ENCODE data around the gene KRTAP10-12. TPM values are rescaled to one million over a fixed set of nuclear protein-coding genes. Genes with fewer than 3 reads are reported as not detected.
"Not testable (repeated sequence)": the region's sequence is repeated elsewhere in the genome, so short reads cannot be mapped to it uniquely, and the experiment has no call there.

Gene KRTAP10-12
- total RNA-seq, 1 experiment from 2014 or later: not detected

GRCh38 chr21:44658913-44659595 is 37.9 kb upstream of the KRTAP10-12 start:
- BruUV-seq (replicated peaks): no TSS peak
- TF ChIP-seq CTCF (conservative IDR thresholded peaks at IDR 0.05; ENCODE audit: low read depth, low read length): no peak
- TF ChIP-seq EZH2 (IDR thresholded peaks at IDR 0.05; ENCODE audit: low read length, unreplicated experiment): no peak
- TF ChIP-seq EZH2phosphoT487 (IDR thresholded peaks at IDR 0.05; ENCODE audit: borderline replicate concordance, low read length): no peak
- Histone ChIP-seq H3K27ac (ENCODE audit: low read length) (no peak overlapping the region), H3K4me3 (ENCODE audit: low read length) (no peak overlapping the region), H3F3A (ENCODE audit: low read length, unreplicated experiment) (no peaks in the 10 kb centered on the region), H3K36me3 (ENCODE audit: low read depth, low read length) (no peaks in the 10 kb centered on the region), H3K9me3 (ENCODE audit: low read length) (0 out of 2 replicates have a peak, but pooled peaks cover 5% of the 10 kb centered on the region), H3K79me2 (ENCODE audit: low read length) (no peaks in the 10 kb centered on the region), H4K20me1 (ENCODE audit: low read length) (no peaks in the 10 kb centered on the region), H3K9me2 (replicated peaks; ENCODE audit: low read length) (no peaks in the 10 kb centered on the region), H3K27me3 (ENCODE audit: low read length) (no peaks in the 10 kb centered on the region), H3K4me1 (ENCODE audit: insufficient read depth, low read length) (no peaks in the 10 kb centered on the region), H3K9ac (ENCODE audit: low read length) (no peak overlapping the region), H2AFZ (ENCODE audit: low read length) (no peak overlapping the region), H3K4me2 (ENCODE audit: low read length) (no peak overlapping the region)
- ChIA-PET POLR2A (ENCODE audit: unreplicated experiment) (no interaction called here), CTCF (no interaction called here)
- intact Hi-C loops (cut with micrococcal nuclease): no loop called here
- DNase-seq: no peak
- no peak for ATAC-seq

GRCh38 chr21:44661567-44661966 is 35.4 kb upstream of the KRTAP10-12 start:
- H3K79me2 ChIP-seq (ENCODE audit: low read length); H3K27me3 ChIP-seq (ENCODE audit: low read length); H3K9ac ChIP-seq (ENCODE audit: low read length); H3K4me2 ChIP-seq (ENCODE audit: low read length); POLR2A ChIA-PET (ENCODE audit: unreplicated experiment); H3K9me2 ChIP-seq (replicated peaks; ENCODE audit: low read length); H3K36me3 ChIP-seq (ENCODE audit: low read depth, low read length); CTCF ChIA-PET; H3K27ac ChIP-seq (ENCODE audit: low read length); BruUV-seq (replicated peaks); intact Hi-C loops (cut with micrococcal nuclease); DNase-seq; H3F3A ChIP-seq (ENCODE audit: low read length, unreplicated experiment); ATAC-seq; H3K4me1 ChIP-seq (ENCODE audit: insufficient read depth, low read length); H3K9me3 ChIP-seq (ENCODE audit: low read length); H2AFZ ChIP-seq (ENCODE audit: low read length); H3K4me3 ChIP-seq (ENCODE audit: low read length); H4K20me1 ChIP-seq (ENCODE audit: low read length): not testable (repeated sequence)

GRCh38 chr21:44664691-44665090 is 32.3 kb upstream of the KRTAP10-12 start:
- no peaks in the 10 kb centered on the region for H3K79me2 ChIP-seq (ENCODE audit: low read length)
- DNase-seq (no peak), ATAC-seq (no peak)
- H3K4me3 ChIP-seq (ENCODE audit: low read length): no peak overlapping the region
- H3K9me3 ChIP-seq (ENCODE audit: low read length): no peaks in the 10 kb centered on the region
- intact Hi-C loops (cut with micrococcal nuclease): no loop called here
- H3K9ac ChIP-seq (ENCODE audit: low read length): no peak overlapping the region
- no peaks in the 10 kb centered on the region for H3K9me2 ChIP-seq (replicated peaks; ENCODE audit: low read length)
- H3F3A ChIP-seq (ENCODE audit: low read length, unreplicated experiment): no peaks in the 10 kb centered on the region
- ChIA-PET POLR2A (ENCODE audit: unreplicated experiment) (no interaction called here), CTCF (interaction anchor here (0.7 kb wide), 1 partner anchor 78 kb away, joined by 3 read pairs; no protein-coding TSS in a partner anchor)
- H3K36me3 ChIP-seq (ENCODE audit: low read depth, low read length): no peaks in the 10 kb centered on the region
- no TSS peak for BruUV-seq (replicated peaks)
- no peaks in the 10 kb centered on the region for H3K27me3 ChIP-seq (ENCODE audit: low read length)
- H2AFZ ChIP-seq (ENCODE audit: low read length): no peak overlapping the region
- TF ChIP-seq EZH2 (IDR thresholded peaks at IDR 0.05; ENCODE audit: low read length, unreplicated experiment) (no peak), CTCF (conservative IDR thresholded peaks at IDR 0.05; ENCODE audit: low read depth, low read length) (no peak), EZH2phosphoT487 (IDR thresholded peaks at IDR 0.05; ENCODE audit: borderline replicate concordance, low read length) (no peak)
- H4K20me1 ChIP-seq (ENCODE audit: low read length): no peaks in the 10 kb centered on the region
- H3K4me2 ChIP-seq (ENCODE audit: low read length): no peak overlapping the region
- H3K4me1 ChIP-seq (ENCODE audit: insufficient read depth, low read length): peaks cover 11% of the 10 kb centered on the region; the same call in 1 of the 2 replicates
- no peak overlapping the region for H3K27ac ChIP-seq (ENCODE audit: low read length)
